A549 treated with Hydrocortisone at 1 μM for 4 hours (cell line): ENCODE measurements around the gene GSTM5. TPM values are rescaled to one million over a fixed set of nuclear protein-coding genes. Genes with fewer than 3 reads are reported as not detected.

Source experiments
- total RNA-seq: library from RNA; stranded (reverse); fragments of 200-300 nt; extraction: Qiagen RNA extraction; gene quantifications from 5 replicates; pipeline ENCODE4 v1.2.3, GENCODE V29; 2022

The GSTM5 gene
- not detected in 5 replicates for total RNA-seq

DNA sequence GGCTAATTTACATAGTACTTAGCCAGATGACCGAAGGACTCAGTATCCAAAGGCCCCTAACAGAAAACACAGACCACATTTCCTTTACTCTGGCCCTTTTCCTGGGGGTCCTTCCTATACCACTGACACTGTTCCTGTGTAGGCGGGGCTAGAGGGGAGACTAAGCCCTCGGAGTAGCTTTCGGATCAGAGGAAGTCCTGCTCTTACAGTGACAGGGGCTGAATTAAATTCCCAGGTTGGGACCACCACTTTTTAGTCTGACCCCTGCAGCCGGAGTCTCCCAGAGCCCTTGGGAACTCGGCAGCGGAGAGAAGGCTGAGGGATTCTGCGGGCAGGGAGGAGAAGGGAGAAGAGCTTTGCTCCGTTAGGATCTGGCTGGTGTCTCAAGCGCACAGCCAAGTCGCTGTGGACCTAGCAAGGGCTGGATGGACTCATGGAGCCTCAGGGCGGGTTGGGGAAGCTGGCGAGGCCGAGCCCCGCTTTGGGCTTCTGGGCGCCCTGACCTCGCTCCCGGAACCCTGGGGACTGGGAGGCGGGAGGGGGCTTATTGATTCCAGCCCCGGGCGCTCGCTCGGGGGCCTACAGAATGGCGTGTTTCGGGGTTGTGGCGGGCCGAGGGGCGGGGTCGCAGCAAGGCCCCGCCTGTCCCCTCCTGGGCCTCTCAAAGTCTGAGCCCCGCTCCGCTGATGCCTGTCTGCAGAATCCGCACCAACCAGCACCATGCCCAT is at the start of gene GSTM5:
Gene GSTM5, plus strand, starts transcription at position 659 of the 728 bp plus-strand sequence. Its CDS starts 62 bp downstream, at position 721.

DNA sequence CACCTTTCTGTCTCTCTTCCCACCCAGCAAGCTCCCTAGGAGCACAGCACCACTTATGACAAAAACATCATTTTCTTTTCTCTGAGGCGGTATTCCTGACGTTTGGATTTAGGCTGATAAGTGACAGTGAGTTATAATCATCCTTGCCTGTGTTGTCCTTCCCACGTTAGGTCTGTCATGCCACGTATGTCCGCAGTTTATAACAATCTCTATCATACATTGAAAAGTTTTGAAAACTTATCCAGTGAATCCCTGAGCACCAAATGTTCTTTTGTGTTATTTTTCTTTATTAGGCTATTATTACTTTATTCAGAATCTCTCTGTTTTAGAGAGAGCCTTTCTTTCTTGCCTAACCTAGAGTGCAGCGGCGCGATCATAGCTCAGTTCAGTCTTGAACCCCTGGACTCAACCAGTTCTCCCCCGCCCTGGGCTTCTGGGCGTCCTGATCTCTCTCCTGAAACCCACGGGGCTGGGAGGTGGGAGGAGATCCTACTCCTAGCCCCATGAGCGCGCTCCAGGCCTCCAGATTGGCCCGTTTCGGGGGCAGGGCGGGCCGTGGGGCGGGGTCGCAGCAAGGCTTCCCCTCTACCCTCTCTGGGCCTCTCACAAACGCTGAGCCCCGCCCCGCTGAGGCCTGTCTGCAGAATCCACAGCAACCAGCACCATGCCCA is 44.5 kb upstream of the GSTM5 start, which contains the start of gene GSTM2:
Gene GSTM2, plus strand, starts transcription at position 606 of the 671 bp plus-strand sequence. Its CDS starts 59 bp downstream, at position 665.

DNA sequence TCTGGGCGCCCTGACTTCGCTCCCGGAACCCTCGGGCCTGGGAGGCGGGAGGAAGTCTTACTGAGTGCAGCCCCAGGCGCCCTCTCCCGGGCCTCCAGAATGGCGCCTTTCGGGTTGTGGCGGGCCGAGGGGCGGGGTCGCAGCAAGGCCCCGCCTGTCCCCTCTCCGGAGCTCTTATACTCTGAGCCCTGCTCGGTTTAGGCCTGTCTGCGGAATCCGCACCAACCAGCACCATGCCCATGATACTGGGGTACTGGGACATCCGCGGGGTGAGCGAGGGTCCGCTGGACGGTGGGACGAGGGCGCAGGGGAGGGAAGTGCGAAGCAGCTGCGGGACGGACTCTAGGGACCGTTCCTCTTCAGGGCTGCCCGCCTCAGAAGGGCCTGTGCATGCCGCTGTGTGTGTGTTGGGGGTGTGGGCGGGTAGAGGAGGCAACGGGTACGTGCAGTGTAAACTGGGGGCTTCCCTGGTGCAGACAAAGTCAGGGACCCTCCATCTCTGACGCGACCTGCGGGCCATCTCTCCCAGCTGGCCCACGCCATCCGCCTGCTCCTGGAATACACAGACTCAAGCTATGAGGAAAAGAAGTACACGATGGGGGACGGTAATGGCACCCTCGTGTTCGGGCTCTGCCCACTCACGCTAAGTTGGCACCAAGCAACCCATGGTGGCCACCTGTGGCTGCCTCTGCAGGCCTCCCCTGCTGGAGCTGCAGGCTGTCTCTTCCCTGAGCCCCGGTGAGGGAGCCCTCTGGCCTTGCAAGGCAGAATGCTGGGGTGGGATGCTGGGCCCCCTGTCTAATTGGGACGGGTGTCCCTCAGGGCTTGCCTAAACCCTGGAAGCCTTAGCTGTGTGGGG is 24.2 kb upstream of the GSTM5 start, which contains the start of gene GSTM1:
Gene GSTM1, plus strand, starts transcription at position 177 of the 859 bp plus-strand sequence. Its CDS starts 57 bp downstream, at position 234.

DNA sequence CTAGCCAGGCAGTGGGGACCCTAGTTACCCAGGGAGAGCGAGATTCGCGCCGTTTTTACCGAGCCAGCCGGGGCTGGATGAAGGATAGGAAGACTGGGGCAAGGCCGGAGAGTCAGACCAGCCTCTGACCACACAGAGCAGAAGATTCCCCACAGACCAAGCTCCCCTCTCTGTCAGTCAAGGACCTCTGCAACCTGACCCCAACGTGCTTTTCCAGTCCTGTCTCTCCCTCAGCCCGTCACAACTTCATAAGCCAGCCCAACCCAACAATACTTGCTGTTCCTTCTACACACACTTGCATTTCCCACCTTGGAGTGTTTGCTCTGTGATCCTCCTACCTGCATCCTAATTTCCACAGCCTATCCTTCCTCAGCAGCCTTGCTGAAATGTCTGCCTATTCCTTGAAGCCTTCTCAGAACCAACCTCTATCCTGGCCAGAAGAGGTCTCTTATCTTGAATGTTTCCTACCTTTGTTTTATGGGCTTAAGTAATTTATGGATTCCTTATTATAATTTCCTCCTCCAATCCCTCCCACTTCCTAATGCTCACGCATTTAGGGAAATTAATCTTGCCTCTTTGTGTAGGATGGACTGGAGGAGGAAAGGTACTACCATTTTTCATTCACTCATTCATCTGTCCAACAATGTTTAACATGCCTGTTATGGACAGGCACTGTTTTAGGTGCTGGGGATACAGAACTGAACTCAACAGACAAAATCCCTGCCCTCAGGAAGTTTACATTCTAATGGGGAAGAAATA is 28.7 kb downstream of the GSTM5 start, which contains the start of gene GSTM3:
Gene GSTM3, minus strand, starts transcription at position 424 of the 759 bp plus-strand sequence. CDS start 751 bp downstream, outside the sequence.

DNA sequence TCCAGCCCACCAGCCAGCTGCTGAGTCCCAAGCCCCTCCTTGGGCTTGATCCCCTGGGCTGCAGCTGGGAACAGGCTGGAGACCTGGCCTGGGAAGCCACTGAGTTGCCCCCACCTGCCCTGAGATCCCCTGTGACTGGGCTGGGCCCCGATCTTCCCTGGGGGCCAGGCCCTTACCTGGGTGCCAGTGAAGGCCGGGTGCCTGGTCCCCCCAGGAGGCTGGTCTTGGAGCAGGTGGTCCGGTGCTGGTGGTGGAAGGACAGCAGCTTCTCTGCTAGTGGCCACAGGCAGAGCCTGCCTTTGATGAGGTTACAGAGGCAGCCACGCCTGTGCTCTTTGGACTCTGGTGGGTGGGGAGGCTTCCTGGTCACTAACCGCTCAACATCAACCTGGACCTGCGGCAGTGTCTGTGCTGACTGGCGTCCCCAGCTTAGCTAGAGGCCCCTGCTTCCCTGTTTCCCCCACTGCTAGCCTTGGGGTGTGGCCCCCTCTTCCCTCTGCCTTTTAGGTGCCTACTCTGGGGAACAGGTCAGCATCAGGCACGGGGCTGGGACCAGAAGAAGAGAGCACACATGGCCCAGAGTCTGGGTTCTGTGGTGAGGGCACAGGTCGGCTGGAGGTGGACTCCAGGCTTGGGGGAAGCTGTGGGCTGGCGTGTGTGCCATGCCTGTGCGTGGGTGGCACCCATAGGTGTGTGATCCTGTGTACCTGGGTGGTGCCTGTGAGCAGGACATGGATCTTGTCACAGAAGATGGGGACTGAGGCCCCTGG is 51.8 kb downstream of the GSTM5 start, which contains the start of gene EPS8L3:
Gene EPS8L3, minus strand, starts transcription at position 278 of the 770 bp plus-strand sequence. CDS start 2,174 bp downstream, outside the sequence.

Other genes starting within 250 kb of the GSTM5 start
- 0.03 to 0.12 TPM (median 0.10 TPM) in 5 replicates for gene SYPL2, start 245.7 kb upstream of the GSTM5 start, total RNA-seq
- 1.5 to 2.4 TPM (median 2.2 TPM) in 5 replicates for gene ATXN7L2, start 228.3 kb upstream of the GSTM5 start, total RNA-seq
- gene CYB561D1, start 218.2 kb upstream of the GSTM5 start, total RNA-seq = 4.3 to 4.8 TPM (median 4.6 TPM) in 5 replicates
- 0.86 to 1.3 TPM (median 1.1 TPM) in 5 replicates for gene AMIGO1, start 202.5 kb upstream of the GSTM5 start, total RNA-seq
- gene GPR61, start 172.4 kb upstream of the GSTM5 start, total RNA-seq = not detected in 5 replicates
- 4.4 to 6.0 TPM (median 5.2 TPM) in 5 replicates for gene GNAI3, start 163.6 kb upstream of the GSTM5 start, total RNA-seq
- 0.09 to 0.10 TPM (median 0.10 TPM) in 3 of 5 replicates, not detected in the others for gene GNAT2, start 92.6 kb upstream of the GSTM5 start, total RNA-seq
- gene AMPD2, start 92.4 kb upstream of the GSTM5 start, total RNA-seq = 18.7 to 24.9 TPM (median 21.9 TPM) in 5 replicates
- gene GSTM4, start 56.2 kb upstream of the GSTM5 start, total RNA-seq = 8.8 to 9.9 TPM (median 8.9 TPM) in 5 replicates
- gene GSTM2, start 44.2 kb upstream of the GSTM5 start, total RNA-seq = 3.2 to 4.1 TPM (median 3.5 TPM) in 5 replicates
- gene GSTM1, start 24.4 kb upstream of the GSTM5 start, total RNA-seq = not detected in 5 replicates
- gene GSTM3, start 28.8 kb downstream of the GSTM5 start, total RNA-seq = 22.0 to 26.7 TPM (median 24.5 TPM) in 5 replicates
- gene EPS8L3, start 51.7 kb downstream of the GSTM5 start, total RNA-seq = 0.67 to 1.7 TPM (median 0.97 TPM) in 5 replicates
- 16.7 to 17.9 TPM (median 17.0 TPM) in 5 replicates for gene CSF1, start 198.6 kb downstream of the GSTM5 start, total RNA-seq